ENCODE results near the gene SLC6A13. TPM values are rescaled to one million over a fixed set of nuclear protein-coding genes. Genes with fewer than 3 reads are reported as not detected.

Gene SLC6A13
- total RNA-seq = 5.6 TPM

DNA sequence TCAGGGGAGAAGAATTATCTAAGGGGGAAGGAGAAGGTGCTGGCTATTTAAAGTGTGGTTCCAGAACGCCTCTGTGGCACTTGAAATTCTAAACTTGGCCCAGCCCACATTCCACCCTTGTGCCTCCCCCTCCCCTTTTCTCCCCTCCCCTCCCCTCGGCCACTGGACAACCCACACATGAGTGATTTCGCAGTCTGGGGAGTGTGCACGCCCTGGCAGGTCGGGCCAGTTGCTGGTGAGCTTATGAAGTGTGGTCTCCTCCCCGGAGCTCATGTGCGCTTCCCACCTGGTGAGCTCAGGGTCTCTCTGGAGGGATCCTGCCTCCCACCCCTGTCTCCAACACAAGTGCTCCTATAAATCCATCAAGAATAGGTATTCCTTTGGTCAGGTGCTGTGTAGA lies at the start of gene SLC6A13:
TSS of gene SLC6A13 (minus strand) at position 20 of the 400 bp plus-strand sequence. CDS start 2,784 bp downstream, outside the sequence.

GRCh38 chr12:214003-214741 lies 48.5 kb downstream of the SLC6A13 start, which contains the start of gene SLC6A12:
TSS of gene SLC6A12 (minus strand) at chr12:214157. CDS start at chr12:209986, 4,171 bp downstream.

Other genes with a start within 250 kb of the SLC6A13 start
- gene IQSEC3, start 196.1 kb downstream of the SLC6A13 start, total RNA-seq = 11.9 TPM
- gene SLC6A12, start 48.7 kb downstream of the SLC6A13 start, total RNA-seq = 7.8 TPM
- gene KDM5A, start 126.5 kb upstream of the SLC6A13 start, total RNA-seq = 124 TPM
- gene CCDC77, start 138.8 kb upstream of the SLC6A13 start, total RNA-seq = 39.1 TPM
- gene B4GALNT3, start 197.1 kb upstream of the SLC6A13 start, total RNA-seq = 4.7 TPM

Data from parietal lobe (tissue), 1 donor.